GM12872 (cell line): ENCODE data around the gene PCDHGC4.

Experiments
- TF ChIP-seq, protein P1 (sequence below): IDR thresholded peaks from 3 replicates; pipeline ENCODE4 v1.5.1; 2011; ENCODE audit warnings: low read depth, mild to moderate bottlenecking, low read length, moderate library complexity; ENCODE audit not compliant: insufficient read depth

The PCDHGC4 gene

GRCh38 chr5:141476132-141476911 lies 8.5 kb upstream of the PCDHGC4 start:
- TF ChIP-seq, protein P1, sequence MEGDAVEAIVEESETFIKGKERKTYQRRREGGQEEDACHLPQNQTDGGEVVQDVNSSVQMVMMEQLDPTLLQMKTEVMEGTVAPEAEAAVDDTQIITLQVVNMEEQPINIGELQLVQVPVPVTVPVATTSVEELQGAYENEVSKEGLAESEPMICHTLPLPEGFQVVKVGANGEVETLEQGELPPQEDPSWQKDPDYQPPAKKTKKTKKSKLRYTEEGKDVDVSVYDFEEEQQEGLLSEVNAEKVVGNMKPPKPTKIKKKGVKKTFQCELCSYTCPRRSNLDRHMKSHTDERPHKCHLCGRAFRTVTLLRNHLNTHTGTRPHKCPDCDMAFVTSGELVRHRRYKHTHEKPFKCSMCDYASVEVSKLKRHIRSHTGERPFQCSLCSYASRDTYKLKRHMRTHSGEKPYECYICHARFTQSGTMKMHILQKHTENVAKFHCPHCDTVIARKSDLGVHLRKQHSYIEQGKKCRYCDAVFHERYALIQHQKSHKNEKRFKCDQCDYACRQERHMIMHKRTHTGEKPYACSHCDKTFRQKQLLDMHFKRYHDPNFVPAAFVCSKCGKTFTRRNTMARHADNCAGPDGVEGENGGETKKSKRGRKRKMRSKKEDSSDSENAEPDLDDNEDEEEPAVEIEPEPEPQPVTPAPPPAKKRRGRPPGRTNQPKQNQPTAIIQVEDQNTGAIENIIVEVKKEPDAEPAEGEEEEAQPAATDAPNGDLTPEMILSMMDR: no peak

- TF ChIP-seq, protein P1: no peak
Observed at GRCh38 chr5:141477044-141477575, 7.7 kb upstream of the PCDHGC4 start.

DNA sequence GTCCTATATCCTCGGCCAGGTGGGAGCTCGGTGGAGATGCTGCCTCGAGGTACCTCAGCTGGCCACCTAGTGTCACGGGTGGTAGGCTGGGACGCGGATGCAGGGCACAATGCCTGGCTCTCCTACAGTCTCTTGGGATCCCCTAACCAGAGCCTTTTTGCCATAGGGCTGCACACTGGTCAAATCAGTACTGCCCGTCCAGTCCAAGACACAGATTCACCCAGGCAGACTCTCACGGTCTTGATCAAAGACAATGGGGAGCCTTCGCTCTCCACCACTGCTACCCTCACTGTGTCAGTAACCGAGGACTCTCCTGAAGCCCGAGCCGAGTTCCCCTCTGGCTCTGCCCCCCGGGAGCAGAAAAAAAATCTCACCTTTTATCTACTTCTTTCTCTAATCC lies 7.0 kb upstream of the PCDHGC4 start:
- TF ChIP-seq, protein P1: no peak

- TF ChIP-seq, protein P1: peak; percentile 34; the same call in 1 of the 3 replicates
Observed at GRCh38 chr5:141478321-141478945, 6.4 kb upstream of the PCDHGC4 start.

DNA sequence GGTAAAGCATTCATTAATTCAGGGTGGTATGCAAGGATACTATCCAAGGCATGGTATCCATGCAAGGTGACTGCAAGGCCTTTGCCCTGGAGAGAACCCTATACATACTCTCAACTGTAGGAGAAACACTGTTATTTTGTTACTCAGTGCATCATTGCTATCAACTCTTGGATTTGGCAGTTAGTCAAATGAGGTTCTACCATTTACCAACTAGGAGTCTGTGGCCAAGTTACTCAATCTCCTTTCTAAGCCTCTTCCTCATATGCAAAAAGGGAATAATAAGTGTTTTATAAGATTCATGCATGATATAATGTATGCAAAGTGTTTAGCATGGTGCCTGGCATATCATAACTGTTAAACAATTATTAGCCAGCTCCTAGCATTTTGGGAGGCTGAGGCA lies 5.1 kb upstream of the PCDHGC4 start:
- TF ChIP-seq, protein P1: no peak

- TF ChIP-seq, protein P1: no peak
Observed at GRCh38 chr5:141483902-141484301, 928 bp upstream of the PCDHGC4 start.

GRCh38 chr5:141484310-141484640 lies 555 bp upstream of the PCDHGC4 start:
- TF ChIP-seq, protein P1: no peak
